Measurements from ENCODE around the gene TGFBR1.

TGFBR1 gene

DNA sequence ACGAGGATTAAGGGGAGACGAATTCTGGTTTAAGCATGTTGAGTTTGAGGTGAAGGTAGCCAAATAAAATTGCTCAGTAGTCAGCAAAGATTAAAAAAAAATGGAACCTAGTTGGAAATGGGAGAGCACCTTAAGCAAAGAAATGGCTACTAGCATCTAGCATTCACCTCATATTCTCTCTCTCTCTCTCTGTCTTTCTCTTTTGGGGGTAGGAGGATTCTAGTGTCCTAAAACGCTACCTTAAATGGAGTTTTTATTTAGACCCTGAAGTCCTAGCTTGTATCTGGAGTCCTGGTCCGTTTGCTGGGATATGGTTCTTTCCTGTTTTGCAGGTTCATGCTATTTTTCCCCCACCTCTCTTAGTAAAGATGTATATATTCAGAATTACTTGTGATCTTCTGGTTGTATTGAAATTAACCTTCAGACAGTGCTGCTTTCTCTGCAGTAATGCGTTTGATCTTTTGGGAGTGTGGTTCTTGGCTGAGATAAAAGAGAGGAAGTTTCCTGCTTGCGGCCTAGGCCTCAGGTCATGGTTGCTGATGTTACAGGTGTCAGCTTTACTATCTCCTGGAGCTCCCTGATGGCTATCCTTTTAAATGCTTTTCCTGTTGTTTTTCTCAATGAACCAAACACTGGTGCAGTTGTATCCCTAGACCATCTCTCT lies 8.0 kb downstream of the TGFBR1 start:
- TF ChIP-seq, protein P1, sequence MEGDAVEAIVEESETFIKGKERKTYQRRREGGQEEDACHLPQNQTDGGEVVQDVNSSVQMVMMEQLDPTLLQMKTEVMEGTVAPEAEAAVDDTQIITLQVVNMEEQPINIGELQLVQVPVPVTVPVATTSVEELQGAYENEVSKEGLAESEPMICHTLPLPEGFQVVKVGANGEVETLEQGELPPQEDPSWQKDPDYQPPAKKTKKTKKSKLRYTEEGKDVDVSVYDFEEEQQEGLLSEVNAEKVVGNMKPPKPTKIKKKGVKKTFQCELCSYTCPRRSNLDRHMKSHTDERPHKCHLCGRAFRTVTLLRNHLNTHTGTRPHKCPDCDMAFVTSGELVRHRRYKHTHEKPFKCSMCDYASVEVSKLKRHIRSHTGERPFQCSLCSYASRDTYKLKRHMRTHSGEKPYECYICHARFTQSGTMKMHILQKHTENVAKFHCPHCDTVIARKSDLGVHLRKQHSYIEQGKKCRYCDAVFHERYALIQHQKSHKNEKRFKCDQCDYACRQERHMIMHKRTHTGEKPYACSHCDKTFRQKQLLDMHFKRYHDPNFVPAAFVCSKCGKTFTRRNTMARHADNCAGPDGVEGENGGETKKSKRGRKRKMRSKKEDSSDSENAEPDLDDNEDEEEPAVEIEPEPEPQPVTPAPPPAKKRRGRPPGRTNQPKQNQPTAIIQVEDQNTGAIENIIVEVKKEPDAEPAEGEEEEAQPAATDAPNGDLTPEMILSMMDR (IDR thresholded peaks at IDR 0.05; ENCODE audit: low read depth, low read length) = no peak
- no peak for DNase-seq (ENCODE audit: low read depth in 2 of 2)
- no peak overlapping the region for H3K4me3 ChIP-seq (replicated peaks in 1 of 2; ENCODE audit: low read depth in 2 of 2, low read length in 2 of 2)

DNA sequence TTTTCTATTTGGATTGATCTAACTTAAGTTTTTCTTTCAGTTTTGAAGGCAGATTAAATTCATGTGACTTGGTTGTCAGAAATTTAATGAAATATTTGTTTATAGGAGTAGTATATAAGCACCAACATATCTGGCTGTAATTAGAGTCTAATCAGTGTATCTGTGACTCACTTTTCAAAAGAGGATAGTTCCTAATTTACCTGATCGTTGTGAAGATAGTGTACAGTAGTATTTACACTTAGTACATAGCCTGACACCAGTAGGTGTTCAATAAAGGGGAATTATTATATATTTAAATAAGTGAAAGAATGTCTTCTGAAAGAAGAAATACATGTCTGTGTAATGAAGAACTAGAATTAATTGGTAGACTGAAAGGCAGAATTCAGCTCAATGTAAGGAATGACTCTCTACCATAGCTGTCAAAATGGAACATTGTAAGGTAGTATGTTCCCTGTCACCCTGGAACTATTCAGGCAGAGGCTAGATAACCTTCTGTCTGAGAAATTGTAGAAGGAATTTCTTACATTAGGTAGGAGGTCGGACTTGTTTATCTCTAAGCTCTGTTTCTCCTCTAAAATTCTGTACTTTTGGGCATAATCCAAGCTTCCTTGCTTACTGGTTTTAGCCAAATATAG lies 8.6 kb downstream of the TGFBR1 start:
- no peak overlapping the region for H3K4me3 ChIP-seq (replicated peaks in 1 of 2; ENCODE audit: low read depth in 2 of 2, low read length in 2 of 2)
- TF ChIP-seq, protein P1 (IDR thresholded peaks at IDR 0.05; ENCODE audit: low read depth, low read length) = no peak
- DNase-seq (ENCODE audit: low read depth in 2 of 2) = no peak

DNA sequence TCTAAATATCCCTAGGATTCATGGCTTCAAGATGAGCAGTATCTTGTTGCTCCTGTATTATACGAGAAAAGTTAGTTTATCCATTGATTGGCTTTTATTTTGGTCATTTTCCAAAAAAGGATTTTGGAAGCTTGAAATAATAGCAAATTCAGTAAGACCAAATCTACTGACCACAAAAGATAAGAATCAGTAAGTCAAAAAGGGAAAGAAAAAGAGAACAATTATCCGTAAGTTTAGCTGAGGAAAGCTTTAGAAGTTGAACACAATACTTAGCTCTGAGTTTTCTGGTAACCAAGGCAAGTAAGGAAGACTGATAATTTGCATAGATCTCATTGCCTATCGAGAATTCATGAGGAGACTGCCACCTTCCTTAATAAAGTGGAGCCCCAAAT lies 9.1 kb downstream of the TGFBR1 start:
- no peak overlapping the region for H3K4me3 ChIP-seq (replicated peaks in 1 of 2; ENCODE audit: low read depth in 2 of 2, low read length in 2 of 2)
- DNase-seq (ENCODE audit: low read depth in 2 of 2) = no peak
- TF ChIP-seq, protein P1 (IDR thresholded peaks at IDR 0.05; ENCODE audit: low read depth, low read length) = no peak

DNA sequence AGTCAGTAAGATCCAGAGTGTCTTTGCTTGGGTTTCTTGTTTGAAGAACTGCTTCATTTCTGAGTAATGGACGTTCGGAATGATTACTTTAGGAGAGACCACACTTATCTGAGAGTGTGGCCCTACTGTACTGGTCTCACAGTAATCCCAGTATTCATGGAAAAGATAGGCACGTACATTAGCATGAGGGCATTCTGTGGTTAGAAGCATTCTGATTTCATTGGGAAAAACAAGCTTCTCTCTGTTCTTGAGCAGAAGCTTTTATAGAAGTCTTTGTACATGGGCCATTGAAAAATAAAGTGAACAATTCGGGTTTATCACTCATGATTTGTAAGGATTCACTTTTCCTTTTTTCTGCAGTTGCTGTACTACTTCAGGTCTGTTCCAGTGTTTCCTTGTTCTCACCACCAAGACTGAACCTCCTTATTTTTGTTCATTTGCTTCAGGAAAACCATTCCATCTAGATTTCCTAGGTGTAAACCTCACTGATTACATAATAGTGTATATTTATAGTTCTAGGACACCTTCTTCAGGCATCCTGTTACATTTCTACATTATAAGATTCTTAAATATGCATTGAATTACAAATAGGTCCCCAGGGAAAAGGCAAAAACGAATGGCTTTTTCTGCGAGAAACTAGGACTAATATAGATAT lies 10.1 kb downstream of the TGFBR1 start:
- no peak for DNase-seq (ENCODE audit: low read depth in 2 of 2)
- H3K4me3 ChIP-seq (replicated peaks in 1 of 2; ENCODE audit: low read depth in 2 of 2, low read length in 2 of 2) = no peak overlapping the region
- TF ChIP-seq, protein P1 (IDR thresholded peaks at IDR 0.05; ENCODE audit: low read depth, low read length) = no peak

DNA sequence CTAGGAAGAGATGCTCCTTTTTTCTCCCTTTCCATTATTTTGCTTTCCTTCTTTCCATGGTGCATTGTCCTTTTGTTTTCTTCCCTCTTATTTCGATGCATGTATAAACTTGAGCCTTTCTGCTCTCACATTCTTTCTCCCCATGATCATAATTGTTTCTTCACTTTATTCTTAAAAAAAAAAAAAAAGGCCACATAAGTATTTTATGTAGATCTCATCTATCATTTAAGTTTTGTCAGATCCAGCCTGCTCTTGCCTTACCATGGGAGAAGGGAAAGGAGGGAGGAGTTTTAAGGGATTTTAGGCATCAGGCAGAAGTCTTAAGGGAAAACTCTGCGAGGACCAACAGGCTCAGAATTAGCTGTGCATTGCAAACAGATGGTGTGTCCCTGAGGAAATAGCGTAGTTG lies 11.1 kb downstream of the TGFBR1 start:
- TF ChIP-seq, protein P1 (IDR thresholded peaks at IDR 0.05; ENCODE audit: low read depth, low read length) = no peak
- DNase-seq (ENCODE audit: low read depth in 2 of 2) = no peak
- no peak overlapping the region for H3K4me3 ChIP-seq (replicated peaks in 1 of 2; ENCODE audit: low read depth in 2 of 2, low read length in 2 of 2)

DNA sequence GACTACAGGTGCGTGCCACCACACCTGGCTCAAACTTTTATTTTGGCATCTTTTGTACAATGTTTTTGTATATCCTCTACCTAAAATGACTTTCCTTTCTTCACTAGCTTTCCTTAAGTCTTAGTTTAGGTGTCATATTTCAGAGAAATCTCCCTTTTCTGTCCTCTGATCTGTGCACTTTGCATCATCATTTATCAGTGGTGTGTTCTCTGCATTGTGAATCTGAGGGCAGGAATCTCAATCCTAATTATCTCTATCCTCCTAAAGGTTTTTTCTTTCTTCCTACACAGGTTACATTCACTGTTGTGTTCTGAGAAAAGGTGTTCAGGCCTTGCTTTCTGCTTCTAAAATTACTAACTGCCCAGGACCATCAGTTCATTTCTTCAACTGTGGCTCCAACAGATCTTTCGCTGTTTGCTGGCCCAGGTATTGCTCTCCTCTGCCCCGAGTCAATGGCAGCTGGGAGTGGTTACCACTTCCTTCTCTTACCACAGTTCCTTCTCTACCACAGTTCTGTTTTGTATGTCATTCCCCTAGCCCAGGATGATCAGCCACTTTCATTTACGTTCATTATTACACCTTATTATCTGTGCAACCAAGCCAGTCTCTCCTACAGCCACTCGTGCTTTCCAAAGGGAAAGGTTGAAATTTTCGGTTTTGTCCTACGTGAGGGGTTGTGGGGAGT lies 14.0 kb downstream of the TGFBR1 start:
- no peak overlapping the region for H3K4me3 ChIP-seq (replicated peaks in 1 of 2; ENCODE audit: low read depth in 2 of 2, low read length in 2 of 2)
- TF ChIP-seq, protein P1 (IDR thresholded peaks at IDR 0.05; ENCODE audit: low read depth, low read length) = no peak
- no peak for DNase-seq (ENCODE audit: low read depth in 2 of 2)
